ENCODE data around the gene RYR1.

The RYR1 gene

DNA sequence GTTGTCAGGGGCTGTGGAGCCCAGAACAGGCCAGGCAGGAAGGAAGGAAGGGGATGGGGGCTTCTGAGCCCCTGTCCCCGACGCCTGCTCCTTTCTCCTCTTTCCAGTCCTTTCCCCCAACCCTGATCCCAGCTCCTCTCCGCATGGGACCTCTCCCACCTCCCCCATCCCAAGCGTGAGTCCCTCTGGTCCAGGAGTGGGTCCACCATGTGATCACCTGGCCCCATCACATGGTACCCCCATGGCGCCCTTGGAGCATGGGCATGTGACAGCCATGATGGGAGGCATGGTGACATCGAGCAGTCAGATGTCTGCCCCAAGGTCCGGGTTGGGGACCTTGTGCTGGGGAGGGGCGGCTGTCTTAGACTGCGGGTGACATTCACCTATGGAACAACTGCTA is 9.2 kb downstream of the RYR1 start:
- Histone ChIP-seq H3K27me3 (ENCODE audit: insufficient read depth, poor library complexity, severe bottlenecking) (no peaks in the 10 kb centered on the region), H3K36me3 (ENCODE audit: low read depth) (no peaks in the 10 kb centered on the region), H3K4me3 (ENCODE audit: severe bottlenecking) (no peak overlapping the region)

DNA sequence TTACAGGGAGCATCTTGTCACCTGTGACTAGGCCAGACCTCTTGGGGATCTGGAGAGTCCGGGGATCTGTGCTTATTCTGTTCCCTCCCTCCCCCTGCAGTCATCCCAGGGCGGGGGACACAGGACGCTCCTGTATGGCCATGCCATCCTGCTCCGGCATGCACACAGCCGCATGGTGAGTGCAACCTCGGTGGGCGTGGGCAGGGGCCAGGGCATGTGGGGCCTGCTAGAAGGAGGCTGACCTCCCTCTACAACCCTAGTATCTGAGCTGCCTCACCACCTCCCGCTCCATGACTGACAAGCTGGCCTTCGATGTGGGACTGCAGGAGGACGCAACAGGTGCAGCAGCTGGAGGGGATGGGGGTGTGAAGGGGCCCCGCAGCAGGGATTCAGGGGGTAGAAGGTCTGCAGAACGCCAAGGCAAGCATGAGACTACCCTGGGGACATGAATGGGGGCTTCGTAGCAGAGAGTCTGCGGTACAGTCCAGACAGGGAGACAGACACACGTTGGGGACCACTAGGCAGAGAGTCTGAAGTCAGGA is 10.0 kb downstream of the RYR1 start:
- ATAC-seq (ENCODE audit: low read depth) (no peak), DNase-seq (ENCODE audit: low spot score) (no peak)
- Histone ChIP-seq H3K4me3 (ENCODE audit: severe bottlenecking) (no peak overlapping the region), H3K9me3 (ENCODE audit: severe bottlenecking) (no peaks in the 10 kb centered on the region), H3K27ac (ENCODE audit: poor library complexity, severe bottlenecking) (no peak overlapping the region), H3K4me1 (ENCODE audit: insufficient read depth, poor library complexity, severe bottlenecking) (no peaks in the 10 kb centered on the region), H3K27me3 (ENCODE audit: insufficient read depth, poor library complexity, severe bottlenecking) (no peaks in the 10 kb centered on the region), H3K36me3 (ENCODE audit: low read depth) (no peaks in the 10 kb centered on the region)
- TF ChIP-seq CTCF (IDR thresholded peaks at IDR 0.05; ENCODE audit: poor library complexity, severe bottlenecking): no peak

More for the DNA sequence above, 9.2 kb downstream of the RYR1 start:
- Histone ChIP-seq H3K9me3 (ENCODE audit: severe bottlenecking) (no peaks in the 10 kb centered on the region), H3K4me1 (ENCODE audit: insufficient read depth, poor library complexity, severe bottlenecking) (no peaks in the 10 kb centered on the region), H3K27ac (ENCODE audit: poor library complexity, severe bottlenecking) (no peak overlapping the region)
- TF ChIP-seq CTCF (IDR thresholded peaks at IDR 0.05; ENCODE audit: poor library complexity, severe bottlenecking): no peak
- DNase-seq (ENCODE audit: low spot score) (no peak), ATAC-seq (ENCODE audit: low read depth) (no peak)

- no peak for ATAC-seq (ENCODE audit: low read depth)
- Histone ChIP-seq H3K36me3 (ENCODE audit: low read depth) (no peaks in the 10 kb centered on the region), H3K27ac (ENCODE audit: poor library complexity, severe bottlenecking) (no peak overlapping the region), H3K9me3 (ENCODE audit: severe bottlenecking) (no peaks in the 10 kb centered on the region), H3K27me3 (ENCODE audit: insufficient read depth, poor library complexity, severe bottlenecking) (no peaks in the 10 kb centered on the region), H3K4me1 (ENCODE audit: insufficient read depth, poor library complexity, severe bottlenecking) (no peaks in the 10 kb centered on the region), H3K4me3 (ENCODE audit: severe bottlenecking) (no peak overlapping the region)
- no peak for DNase-seq (ENCODE audit: low spot score)
- no peak for TF ChIP-seq CTCF (IDR thresholded peaks at IDR 0.05; ENCODE audit: poor library complexity, severe bottlenecking)
Observed at GRCh38 chr19:38444026-38444425, 10.5 kb downstream of the RYR1 start.

- Histone ChIP-seq H3K27me3 (ENCODE audit: insufficient read depth, poor library complexity, severe bottlenecking) (no peaks in the 10 kb centered on the region), H3K4me1 (ENCODE audit: insufficient read depth, poor library complexity, severe bottlenecking) (no peaks in the 10 kb centered on the region), H3K36me3 (ENCODE audit: low read depth) (no peaks in the 10 kb centered on the region), H3K9me3 (ENCODE audit: severe bottlenecking) (no peaks in the 10 kb centered on the region), H3K4me3 (ENCODE audit: severe bottlenecking) (no peak overlapping the region), H3K27ac (ENCODE audit: poor library complexity, severe bottlenecking) (no peak overlapping the region)
- DNase-seq (ENCODE audit: low spot score) (no peak), ATAC-seq (ENCODE audit: low read depth) (no peak)
- no peak for TF ChIP-seq CTCF (IDR thresholded peaks at IDR 0.05; ENCODE audit: poor library complexity, severe bottlenecking)
Observed at GRCh38 chr19:38445362-38445761, 11.9 kb downstream of the RYR1 start.

- Histone ChIP-seq H3K4me1 (ENCODE audit: insufficient read depth, poor library complexity, severe bottlenecking) (no peaks in the 10 kb centered on the region), H3K27me3 (ENCODE audit: insufficient read depth, poor library complexity, severe bottlenecking) (no peaks in the 10 kb centered on the region), H3K36me3 (ENCODE audit: low read depth) (no peaks in the 10 kb centered on the region), H3K9me3 (ENCODE audit: severe bottlenecking) (no peaks in the 10 kb centered on the region), H3K4me3 (ENCODE audit: severe bottlenecking) (no peak overlapping the region), H3K27ac (ENCODE audit: poor library complexity, severe bottlenecking) (no peak overlapping the region)
- ATAC-seq (ENCODE audit: low read depth) (no peak), DNase-seq (ENCODE audit: low spot score) (no peak)
- TF ChIP-seq CTCF (IDR thresholded peaks at IDR 0.05; ENCODE audit: poor library complexity, severe bottlenecking): no peak
Observed at GRCh38 chr19:38448225-38448624, 14.7 kb downstream of the RYR1 start.
